ENCODE measurements around the gene SLC22A6. TPM values are rescaled to one million over a fixed set of nuclear protein-coding genes. Genes with fewer than 3 reads are reported as not detected.

Gene SLC22A6
- total RNA-seq, 6 experiments from 2014 or later, result not detected

DNA sequence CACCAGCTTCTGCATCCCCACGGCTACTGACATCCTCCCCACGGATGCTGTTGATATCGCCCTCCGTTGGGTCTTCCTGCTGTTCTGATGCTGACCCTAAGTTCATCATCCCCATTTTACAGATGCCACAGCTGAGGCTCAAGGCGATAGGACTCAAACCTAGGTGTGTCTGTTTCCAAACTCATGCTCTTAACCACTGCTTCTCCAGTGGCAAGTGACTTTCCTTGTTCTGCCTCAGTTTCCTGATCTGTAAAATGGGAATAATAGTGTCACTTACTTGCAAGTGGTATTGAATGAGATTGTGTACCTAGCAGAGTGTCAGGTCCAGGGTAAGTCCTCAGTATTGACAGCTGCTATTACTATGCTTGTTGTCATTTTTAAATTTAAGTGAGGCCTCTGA lies 14.4 kb upstream of the SLC22A6 start:
- TF ChIP-seq, protein P1, sequence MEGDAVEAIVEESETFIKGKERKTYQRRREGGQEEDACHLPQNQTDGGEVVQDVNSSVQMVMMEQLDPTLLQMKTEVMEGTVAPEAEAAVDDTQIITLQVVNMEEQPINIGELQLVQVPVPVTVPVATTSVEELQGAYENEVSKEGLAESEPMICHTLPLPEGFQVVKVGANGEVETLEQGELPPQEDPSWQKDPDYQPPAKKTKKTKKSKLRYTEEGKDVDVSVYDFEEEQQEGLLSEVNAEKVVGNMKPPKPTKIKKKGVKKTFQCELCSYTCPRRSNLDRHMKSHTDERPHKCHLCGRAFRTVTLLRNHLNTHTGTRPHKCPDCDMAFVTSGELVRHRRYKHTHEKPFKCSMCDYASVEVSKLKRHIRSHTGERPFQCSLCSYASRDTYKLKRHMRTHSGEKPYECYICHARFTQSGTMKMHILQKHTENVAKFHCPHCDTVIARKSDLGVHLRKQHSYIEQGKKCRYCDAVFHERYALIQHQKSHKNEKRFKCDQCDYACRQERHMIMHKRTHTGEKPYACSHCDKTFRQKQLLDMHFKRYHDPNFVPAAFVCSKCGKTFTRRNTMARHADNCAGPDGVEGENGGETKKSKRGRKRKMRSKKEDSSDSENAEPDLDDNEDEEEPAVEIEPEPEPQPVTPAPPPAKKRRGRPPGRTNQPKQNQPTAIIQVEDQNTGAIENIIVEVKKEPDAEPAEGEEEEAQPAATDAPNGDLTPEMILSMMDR (IDR thresholded peaks at IDR 0.05), result no peak
- no peak overlapping the region for H3K4me3 Mint-ChIP-seq
- H3K9me3 Mint-ChIP-seq, result no peaks in the 10 kb centered on the region
- peaks cover 19% of the 10 kb centered on the region for H3K27me3 Mint-ChIP-seq (ENCODE audit: insufficient read depth)
- no peak overlapping the region for H3K27ac Mint-ChIP-seq
- H3K36me3 Mint-ChIP-seq (ENCODE audit: low read depth), result no peaks in the 10 kb centered on the region
- no peak for DNase-seq
- H3K4me1 Mint-ChIP-seq (ENCODE audit: low read depth), result no peaks in the 10 kb centered on the region

DNA sequence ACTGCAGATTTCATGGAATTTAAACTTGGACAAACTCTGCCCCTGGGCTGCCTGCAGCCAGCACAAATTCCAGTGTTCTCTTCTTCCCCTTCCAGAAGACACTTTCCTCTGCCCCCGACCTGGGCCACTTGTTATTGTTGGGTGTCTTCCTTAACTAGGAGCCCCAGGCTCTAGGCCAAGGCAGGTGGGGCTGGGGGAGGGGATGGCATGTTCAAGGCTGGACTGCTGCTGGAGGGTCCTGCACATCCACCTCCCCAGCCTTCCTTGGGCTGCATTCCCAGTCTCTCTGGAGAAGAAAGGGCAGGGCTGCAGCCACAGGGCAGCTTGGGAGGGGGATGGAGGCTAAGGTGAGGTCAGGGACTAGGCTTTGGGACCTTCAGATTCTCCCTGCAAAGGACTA lies 11.5 kb upstream of the SLC22A6 start:
- no peak for DNase-seq
- Mint-ChIP-seq H3K4me3 (no peak overlapping the region), H3K27ac (no peak overlapping the region), H3K4me1 (ENCODE audit: low read depth) (no peaks in the 10 kb centered on the region), H3K9me3 (no peaks in the 10 kb centered on the region), H3K36me3 (ENCODE audit: low read depth) (no peaks in the 10 kb centered on the region), H3K27me3 (ENCODE audit: insufficient read depth) (peaks cover 30% of the 10 kb centered on the region)
- TF ChIP-seq, protein P1 (IDR thresholded peaks at IDR 0.05), result no peak

DNA sequence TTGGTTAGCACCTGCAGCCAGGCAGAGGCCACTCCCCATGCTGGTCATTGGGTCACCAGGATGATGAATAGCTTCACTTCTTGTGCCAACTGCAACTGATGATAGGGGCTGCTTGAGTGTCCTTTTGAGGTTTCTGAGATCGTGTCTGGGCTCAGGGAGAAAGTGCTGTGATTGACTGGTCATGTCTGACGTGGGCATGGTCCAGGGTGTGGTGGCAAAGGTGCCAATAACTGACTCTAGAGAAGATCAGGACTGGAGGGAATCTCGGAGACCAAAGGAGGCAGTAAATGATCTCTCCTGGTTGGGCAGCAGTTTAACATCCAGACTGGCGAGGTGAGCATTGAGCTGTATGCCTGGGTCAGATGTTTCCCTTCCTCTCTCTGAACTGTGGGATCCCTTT lies 10.0 kb upstream of the SLC22A6 start:
- H3K27ac Mint-ChIP-seq, result no peak overlapping the region
- no peaks in the 10 kb centered on the region for H3K9me3 Mint-ChIP-seq
- H3K27me3 Mint-ChIP-seq (ENCODE audit: insufficient read depth), result peaks cover 31% of the 10 kb centered on the region
- H3K4me3 Mint-ChIP-seq, result no peak overlapping the region
- DNase-seq, result no peak
- TF ChIP-seq, protein P1 (IDR thresholded peaks at IDR 0.05), result no peak
- H3K36me3 Mint-ChIP-seq (ENCODE audit: low read depth), result no peaks in the 10 kb centered on the region
- H3K4me1 Mint-ChIP-seq (ENCODE audit: low read depth), result no peaks in the 10 kb centered on the region

DNA sequence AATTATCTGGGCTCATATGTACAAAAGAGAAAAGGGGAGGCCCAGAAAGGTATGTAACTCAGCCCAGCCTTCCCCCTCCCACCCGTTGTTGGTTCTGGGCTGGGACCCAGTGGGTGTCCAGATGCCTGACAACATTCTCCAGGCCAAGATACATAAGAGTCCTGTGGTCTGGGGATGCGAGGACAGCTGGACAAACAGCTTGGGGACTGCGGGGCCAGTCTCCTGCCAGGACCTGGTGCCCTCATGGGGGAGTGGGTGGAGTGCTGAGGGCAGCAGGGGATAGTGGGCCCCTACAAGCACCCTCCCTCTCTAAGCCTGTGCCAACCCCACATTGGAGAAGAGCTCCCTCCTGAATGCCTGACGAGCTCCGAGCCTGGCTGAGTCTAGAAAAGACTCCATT lies 3.5 kb upstream of the SLC22A6 start:
- Mint-ChIP-seq H3K9me3 (no peaks in the 10 kb centered on the region), H3K27ac (no peak overlapping the region), H3K4me3 (no peak overlapping the region), H3K27me3 (ENCODE audit: insufficient read depth) (peaks cover 19% of the 10 kb centered on the region), H3K4me1 (ENCODE audit: low read depth) (no peaks in the 10 kb centered on the region), H3K36me3 (ENCODE audit: low read depth) (no peaks in the 10 kb centered on the region)
- TF ChIP-seq, protein P1 (IDR thresholded peaks at IDR 0.05), result no peak
- no peak for DNase-seq

DNA sequence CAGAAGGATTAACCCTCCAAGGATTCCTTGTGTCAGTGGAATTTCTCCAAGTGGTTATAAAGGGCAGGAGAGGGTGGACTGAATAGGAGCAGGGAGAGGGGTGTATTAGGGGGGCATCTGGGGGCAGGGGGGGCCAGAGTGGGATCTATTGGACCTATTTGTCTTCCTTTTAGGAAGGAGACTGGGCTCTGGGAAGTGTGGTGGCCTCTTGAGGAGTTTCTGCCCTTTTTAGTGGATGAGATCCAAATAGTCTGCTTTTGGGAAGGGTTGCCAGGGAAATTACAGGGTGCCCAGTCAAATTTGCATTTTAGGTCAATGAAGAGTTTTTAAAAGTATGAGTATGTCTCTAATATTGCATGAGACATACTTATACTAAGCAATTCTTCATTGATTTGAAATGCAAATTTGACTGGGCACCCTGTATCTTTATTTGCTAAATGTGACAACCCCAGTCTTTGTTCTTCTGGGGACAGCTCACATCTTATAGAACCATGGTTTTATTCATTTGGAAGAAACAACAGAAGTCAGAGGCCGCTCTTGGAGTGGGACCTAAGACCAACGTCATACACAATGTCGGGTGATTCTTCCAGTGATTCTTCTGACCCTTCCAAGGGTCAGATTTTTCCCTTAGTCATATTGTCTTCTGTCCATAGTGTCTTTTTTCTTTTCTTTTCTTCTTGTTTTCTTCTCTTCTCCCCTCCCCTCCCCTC lies 429 bp upstream of the SLC22A6 start:
- Mint-ChIP-seq H3K9me3 (no peaks in the 10 kb centered on the region), H3K27ac (no peak overlapping the region), H3K4me3 (no peak overlapping the region), H3K36me3 (ENCODE audit: low read depth) (no peaks in the 10 kb centered on the region), H3K27me3 (ENCODE audit: insufficient read depth) (peaks cover 12% of the 10 kb centered on the region), H3K4me1 (ENCODE audit: low read depth) (no peaks in the 10 kb centered on the region)
- DNase-seq, result no peak
- TF ChIP-seq, protein P1 (IDR thresholded peaks at IDR 0.05), result no peak

Data from HFFc6 (cell line).